ENCODE data around the gene POPDC3. TPM values are rescaled to one million over a fixed set of nuclear protein-coding genes. Genes with fewer than 3 reads are reported as not detected.

POPDC3 gene
- total RNA-seq, 1 experiment from 2014 or later: 5.7 TPM

- Histone ChIP-seq H3K23me2 (ENCODE audit: insufficient read length, low read depth, low read length, poor library complexity, severe bottlenecking) (no peaks in the 10 kb centered on the region), H2BK12ac (ENCODE audit: insufficient read length, low read depth, low read length) (no peak overlapping the region), H2BK20ac (ENCODE audit: low read depth, low read length, poor library complexity, severe bottlenecking) (no peak overlapping the region), H3K4ac (ENCODE audit: low read depth, low read length) (no peak overlapping the region), H4K91ac (ENCODE audit: insufficient read length, low read depth, low read length) (no peak overlapping the region), H3K9me3 (ENCODE audit: control insufficient read depth, low read depth, low read length) (no peaks in the 10 kb centered on the region), H3K27ac (ENCODE audit: insufficient read length, low read depth, low read length) (no peak overlapping the region), H2AK5ac (ENCODE audit: insufficient read length, low read length) (no peak overlapping the region), H3K4me2 (ENCODE audit: insufficient read depth, insufficient read length, low read length) (no peak overlapping the region), H4K5ac (ENCODE audit: insufficient read length, low read depth, low read length) (no peak overlapping the region), H3K23ac (ENCODE audit: insufficient read length, low read depth, low read length) (no peak overlapping the region), H3K4me1 (ENCODE audit: insufficient read depth, low read length) (no peaks in the 10 kb centered on the region), H4K20me1 (ENCODE audit: control insufficient read depth, insufficient read depth, insufficient read length) (no peaks in the 10 kb centered on the region), H3K56ac (ENCODE audit: insufficient read length, low read depth, low read length) (no peak overlapping the region), H2AFZ (ENCODE audit: low read length) (no peak overlapping the region), H2BK5ac (ENCODE audit: insufficient read length, low read length) (no peak overlapping the region), H3K9ac (ENCODE audit: extremely low read depth, insufficient read length, low read length) (no peak overlapping the region), H3T11ph (ENCODE audit: low read length) (no peak overlapping the region), H3K79me1 (ENCODE audit: insufficient read depth, low read depth, low read length, poor library complexity, severe bottlenecking) (no peaks in the 10 kb centered on the region), H3K18ac (ENCODE audit: insufficient read length, low read depth, low read length) (no peak overlapping the region), H3K27me3 (ENCODE audit: insufficient read depth, low read length) (no peaks in the 10 kb centered on the region), H2BK15ac (ENCODE audit: low read depth, low read length) (no peak overlapping the region), H3K14ac (ENCODE audit: insufficient read depth, low read length) (no peak overlapping the region), H4K8ac (replicated peaks; ENCODE audit: insufficient read length, low read depth, low read length) (no peak overlapping the region), H3K79me2 (ENCODE audit: insufficient read depth, low read length) (no peaks in the 10 kb centered on the region), H2BK120ac (ENCODE audit: low read depth, low read length, poor library complexity, severe bottlenecking) (no peak overlapping the region)
- Mint-ChIP-seq H3K27ac (no peak overlapping the region), H3K27me3 (ENCODE audit: low read depth) (peaks cover 1% of the 10 kb centered on the region; the same call in 1 of the 2 replicates), H3K4me3 (no peak overlapping the region), H3K4me1 (peaks cover 0 to 6% of the 10 kb centered on the region in 2 experiments; a peak in 2 of 4 replicates), H3K9me3 (no peaks in the 10 kb centered on the region), H3K36me3 (ENCODE audit: insufficient read depth in 1 of 3, low read depth in 3 of 3) (no peaks in the 10 kb centered on the region)
- TF ChIP-seq, protein P1, sequence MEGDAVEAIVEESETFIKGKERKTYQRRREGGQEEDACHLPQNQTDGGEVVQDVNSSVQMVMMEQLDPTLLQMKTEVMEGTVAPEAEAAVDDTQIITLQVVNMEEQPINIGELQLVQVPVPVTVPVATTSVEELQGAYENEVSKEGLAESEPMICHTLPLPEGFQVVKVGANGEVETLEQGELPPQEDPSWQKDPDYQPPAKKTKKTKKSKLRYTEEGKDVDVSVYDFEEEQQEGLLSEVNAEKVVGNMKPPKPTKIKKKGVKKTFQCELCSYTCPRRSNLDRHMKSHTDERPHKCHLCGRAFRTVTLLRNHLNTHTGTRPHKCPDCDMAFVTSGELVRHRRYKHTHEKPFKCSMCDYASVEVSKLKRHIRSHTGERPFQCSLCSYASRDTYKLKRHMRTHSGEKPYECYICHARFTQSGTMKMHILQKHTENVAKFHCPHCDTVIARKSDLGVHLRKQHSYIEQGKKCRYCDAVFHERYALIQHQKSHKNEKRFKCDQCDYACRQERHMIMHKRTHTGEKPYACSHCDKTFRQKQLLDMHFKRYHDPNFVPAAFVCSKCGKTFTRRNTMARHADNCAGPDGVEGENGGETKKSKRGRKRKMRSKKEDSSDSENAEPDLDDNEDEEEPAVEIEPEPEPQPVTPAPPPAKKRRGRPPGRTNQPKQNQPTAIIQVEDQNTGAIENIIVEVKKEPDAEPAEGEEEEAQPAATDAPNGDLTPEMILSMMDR (conservative IDR thresholded peaks at IDR 0.05): no peak
- no CpG with 5 or more reads among the region's 1 CpG for WGBS (ENCODE audit: extremely low coverage, insufficient read length, low lambda C conversion rate)
- DNase-seq: no peak
Measured at GRCh38 chr6:105210932-105211531, 31.2 kb upstream of the POPDC3 start.
